Stimulated activated CD4-positive, alpha-beta T cell treated with anti-CD3 and anti-CD28 coated beads, Interleukin-1b, Interleukin-23, amount 100 ng/mL, for 4 hours (primary cell): ENCODE data around the gene VPS13D.

ENCODE experiments used
- DNase-seq, 2 donors: peaks; one replicate each; pipeline ENCODE4 v3.0.0-alpha.2; 2020; ENCODE audit warnings: low read depth in 2 of 2

The VPS13D gene

GRCh38 chr1:12230549-12231275 lies 882 bp downstream of the VPS13D start:
- DNase-seq, result no peak

DNA sequence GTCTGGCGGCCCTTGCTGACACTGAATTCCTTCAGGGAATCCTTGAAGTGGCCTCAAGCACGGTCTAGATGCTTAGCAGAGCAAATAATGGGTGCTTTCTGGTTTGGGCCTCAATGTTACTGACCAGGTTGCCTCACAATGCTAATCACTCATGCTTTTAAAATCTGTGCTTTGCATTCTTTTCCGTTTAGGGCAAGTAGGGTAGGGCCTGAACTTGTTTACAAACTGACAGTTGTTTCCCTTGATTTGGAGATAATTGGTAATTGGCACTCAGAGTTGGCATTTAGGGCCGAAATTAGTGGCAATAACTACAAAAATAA lies 1.4 kb downstream of the VPS13D start:
- no peak for DNase-seq

- DNase-seq, result no peak
These were observed 2.4 kb downstream of the VPS13D start for GRCh38 chr1:12232221-12232620.

GRCh38 chr1:12244078-12244477 lies 14.2 kb downstream of the VPS13D start:
- no peak for DNase-seq

- no peak for DNase-seq
These were observed 14.8 kb downstream of the VPS13D start for GRCh38 chr1:12244585-12244984.

- DNase-seq, result no peak
These were observed 15.3 kb downstream of the VPS13D start for GRCh38 chr1:12245116-12245515.

DNA sequence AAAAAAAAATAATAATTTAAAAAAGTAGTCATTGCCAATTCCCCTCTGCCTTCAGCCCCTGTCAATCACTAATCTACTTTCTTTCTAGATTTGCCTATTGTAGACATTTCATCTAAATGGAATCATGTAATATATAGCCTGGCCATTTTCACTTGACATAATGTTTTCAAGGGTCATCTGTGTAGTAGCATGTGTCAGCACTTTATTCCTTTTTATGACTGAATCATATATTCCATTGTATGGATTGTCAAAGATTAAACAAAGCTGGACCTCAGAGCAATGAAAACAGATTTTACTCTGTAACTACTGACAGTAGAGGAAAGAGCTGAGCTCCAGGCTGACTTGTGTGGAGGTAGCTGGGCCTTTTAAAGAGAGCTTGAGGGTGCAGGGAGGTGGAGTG lies 15.9 kb downstream of the VPS13D start:
- no peak for DNase-seq

DNA sequence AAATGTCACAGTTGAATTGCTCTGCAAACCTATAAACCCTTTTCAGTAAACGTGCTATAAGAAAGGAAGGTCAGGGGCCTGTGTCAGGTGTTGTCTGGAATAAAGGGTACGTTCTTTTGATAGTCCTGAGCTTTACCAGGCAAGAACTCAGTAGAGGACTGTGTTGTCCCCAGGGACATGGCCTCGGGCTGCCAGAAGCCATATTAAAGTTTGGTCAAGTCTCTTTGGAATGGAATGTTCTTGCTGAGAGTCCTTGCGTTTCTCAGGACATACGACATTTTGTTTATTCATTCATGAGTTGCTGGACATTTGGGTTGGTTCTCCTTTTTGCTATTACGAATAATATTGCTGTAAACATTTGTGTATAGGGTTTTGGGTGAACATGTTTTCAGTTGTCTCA lies 16.8 kb downstream of the VPS13D start:
- no peak for DNase-seq

GRCh38 chr1:12249181-12249580 lies 19.4 kb downstream of the VPS13D start:
- no peak for DNase-seq

DNA sequence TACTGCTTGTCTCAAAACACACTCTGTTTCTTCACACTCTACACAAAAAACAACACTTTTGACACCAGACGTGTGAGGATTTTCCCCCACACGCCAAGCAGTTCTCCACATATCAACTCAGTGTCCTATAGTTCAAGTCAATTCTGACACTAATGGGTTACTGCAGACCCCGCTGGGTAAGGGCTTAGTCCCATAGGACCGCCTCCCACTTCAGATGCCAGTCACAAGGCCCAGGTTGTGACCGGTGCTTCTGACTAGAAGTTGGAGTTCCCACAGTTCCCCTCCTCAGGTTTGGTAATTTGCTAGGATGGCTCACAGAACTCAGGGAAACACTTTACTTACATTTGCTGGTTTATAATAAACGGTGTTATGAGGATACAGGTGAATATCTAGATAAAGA lies 19.9 kb downstream of the VPS13D start:
- DNase-seq, result no peak

- DNase-seq, result no peak
These were observed 21.6 kb downstream of the VPS13D start for GRCh38 chr1:12251442-12251841.

GRCh38 chr1:12255913-12256312 lies 26.1 kb downstream of the VPS13D start:
- DNase-seq, result no peak

DNA sequence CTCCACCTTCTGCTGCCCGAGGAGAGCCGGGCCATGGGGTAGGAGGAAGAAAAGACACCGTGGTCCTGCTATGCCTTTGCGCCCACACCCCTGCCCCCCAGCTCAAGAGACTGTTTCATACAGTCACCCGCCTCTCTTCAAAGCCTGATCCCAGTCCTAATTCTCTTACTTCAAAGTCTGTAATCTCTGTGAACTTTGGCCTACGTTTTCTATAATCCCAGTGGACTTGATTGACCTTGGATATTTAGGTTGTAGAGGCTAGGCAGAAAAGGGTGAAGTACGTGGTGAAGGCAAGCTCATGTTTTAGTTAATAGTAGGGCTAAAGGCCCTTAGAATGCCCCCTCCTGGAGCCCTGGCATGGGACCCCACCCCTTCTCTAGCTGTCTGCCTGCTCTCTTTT lies 28.4 kb downstream of the VPS13D start:
- no peak for DNase-seq

DNA sequence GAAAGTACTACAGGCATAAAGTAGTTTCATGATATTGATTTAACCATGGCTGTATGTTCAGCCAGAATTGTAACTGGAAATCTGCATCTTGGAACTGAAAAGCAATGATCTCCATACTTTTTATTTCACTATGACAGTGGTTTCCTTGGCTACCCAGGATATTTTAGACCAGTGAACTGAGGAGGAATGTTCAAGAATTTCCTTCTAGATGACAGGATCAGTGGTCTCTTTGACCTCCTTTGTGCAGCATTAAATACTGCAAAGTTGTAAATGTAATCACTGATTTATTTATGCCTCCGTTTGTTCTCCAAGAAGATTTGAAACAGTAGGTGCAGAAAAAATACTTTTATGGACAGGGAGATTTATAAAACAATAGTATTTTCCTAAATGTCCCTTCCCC lies 39.5 kb downstream of the VPS13D start:
- DNase-seq, result no peak

DNA sequence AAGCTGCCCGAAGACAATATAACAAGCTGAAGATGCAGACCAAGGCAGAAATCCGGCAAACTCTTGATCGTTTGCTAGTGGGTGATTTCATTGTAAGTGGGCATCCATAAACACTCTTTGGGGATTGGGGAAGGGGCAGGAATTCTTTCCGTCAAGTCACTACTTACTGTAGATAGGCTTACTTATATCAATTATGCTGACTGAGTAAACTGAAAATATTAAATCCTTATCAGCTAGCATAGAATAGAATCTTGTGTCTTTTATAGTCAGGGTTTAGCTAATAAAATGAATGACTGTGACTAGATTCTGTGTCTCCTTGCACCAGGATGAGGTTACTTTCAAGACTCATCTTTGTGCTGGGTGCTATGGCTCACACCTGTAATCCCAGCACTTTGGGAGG lies 41.2 kb downstream of the VPS13D start:
- DNase-seq, result no peak

- no peak for DNase-seq
These were observed 42.9 kb downstream of the VPS13D start for GRCh38 chr1:12272770-12273169.

DNA sequence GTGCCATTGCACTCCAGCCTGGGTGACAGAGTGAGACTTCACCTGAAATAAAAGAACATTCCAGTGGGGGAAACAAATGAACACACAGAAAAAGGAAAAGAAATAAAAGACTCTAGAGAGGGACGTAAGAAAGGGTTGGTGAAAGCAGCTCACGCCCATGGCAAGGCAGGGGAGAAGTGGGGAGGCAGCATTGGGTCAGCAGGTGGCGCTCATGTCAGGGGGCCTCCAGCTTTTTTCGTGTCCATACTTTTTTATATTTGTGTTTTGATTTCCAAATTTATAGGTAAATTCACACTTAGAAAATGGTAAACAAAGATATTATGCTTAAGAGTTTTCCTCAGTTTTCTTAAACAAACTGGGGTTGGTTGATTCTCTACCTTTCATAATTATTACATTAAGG lies 45.5 kb downstream of the VPS13D start:
- DNase-seq, result peak; percentile 21 to 36

DNA sequence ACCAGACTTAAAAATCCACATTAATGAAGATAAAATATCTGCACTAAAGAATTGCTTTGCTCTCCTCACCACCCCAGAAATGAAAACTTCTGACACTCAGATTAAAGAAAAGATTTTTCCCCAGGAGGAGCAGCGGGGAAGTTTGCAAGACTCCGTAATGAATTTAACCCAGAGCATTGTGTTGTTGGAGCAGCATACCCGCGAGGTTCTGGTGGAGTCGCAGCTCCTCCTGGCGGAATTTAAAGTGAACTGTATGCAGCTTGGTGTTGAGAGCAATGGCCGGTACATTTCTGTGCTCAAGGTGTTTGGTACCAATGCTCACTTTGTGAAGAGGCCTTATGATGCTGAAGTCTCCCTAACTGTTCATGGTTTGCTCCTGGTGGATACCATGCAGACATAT lies 46.4 kb downstream of the VPS13D start:
- peak in 1 of 2 donors; percentile 5 for DNase-seq

DNA sequence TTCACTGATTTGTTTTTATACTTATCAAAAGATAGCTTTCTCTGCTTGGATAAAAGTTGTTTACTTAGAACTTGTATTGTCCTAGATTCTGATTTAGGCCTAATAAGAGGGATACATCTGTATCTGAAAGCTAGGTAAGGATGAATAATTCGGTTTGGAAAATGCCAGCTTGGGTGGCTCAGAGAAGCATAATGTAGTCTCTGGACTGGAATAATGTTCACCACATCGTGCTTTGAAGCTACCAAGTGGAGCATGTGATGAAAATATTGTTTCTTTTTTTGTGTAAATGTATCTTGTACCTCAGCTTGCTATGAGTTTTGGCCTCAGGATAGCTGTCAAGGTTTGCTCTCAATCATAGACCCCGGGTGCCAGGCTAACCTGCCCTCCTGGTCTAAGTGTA lies 49.2 kb downstream of the VPS13D start:
- DNase-seq, result no peak

- no peak for DNase-seq
These were observed 50.1 kb downstream of the VPS13D start for GRCh38 chr1:12279728-12280464.

GRCh38 chr1:12282142-12282541 lies 52.3 kb downstream of the VPS13D start:
- DNase-seq, result no peak

DNA sequence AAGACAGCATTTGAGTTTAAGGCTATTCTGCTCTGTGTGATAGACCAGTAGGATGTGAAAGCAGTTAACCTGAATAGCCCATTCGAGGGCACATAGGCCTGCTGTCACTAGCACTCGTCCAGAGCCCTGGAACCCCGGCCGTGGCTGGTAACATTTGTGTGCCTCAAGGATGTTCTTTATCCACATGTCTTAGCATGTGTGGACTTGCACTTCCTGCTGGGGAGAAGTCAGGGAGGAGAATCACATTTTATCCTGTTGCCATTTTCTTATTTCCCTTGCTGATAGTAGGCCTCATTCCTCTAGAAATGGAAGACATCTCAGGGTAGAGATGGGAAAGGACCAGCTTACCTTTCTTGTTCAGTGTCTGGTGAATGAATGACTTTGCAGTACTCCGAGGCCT lies 54.7 kb downstream of the VPS13D start:
- DNase-seq, result no peak

- no peak for DNase-seq
These were observed 55.8 kb downstream of the VPS13D start for GRCh38 chr1:12285496-12286143.
